ENCODE results near the gene NXN.

- TF ChIP-seq GABPA (IDR thresholded peaks at IDR 0.05; ENCODE audit: low read depth) (no peak), CTCF (IDR thresholded peaks at IDR 0.05) (no peak), POLR2AphosphoS5 (IDR thresholded peaks at IDR 0.05; ENCODE audit: low read depth, low read length) (no peak), RFX5 (IDR thresholded peaks at IDR 0.05; ENCODE audit: low read length) (no peak), CHD2 (IDR thresholded peaks at IDR 0.05; ENCODE audit: low read length, partially characterized antibody) (no peak), JUND (IDR thresholded peaks at IDR 0.05) (no peak), SMC3 (IDR thresholded peaks at IDR 0.05; ENCODE audit: low read depth, low read length) (no peak), REST (IDR thresholded peaks at IDR 0.05; ENCODE audit: low read depth, low read length) (no peak), ZBTB33 (IDR thresholded peaks at IDR 0.05; ENCODE audit: borderline replicate concordance, low read depth) (no peak), NRF1 (IDR thresholded peaks at IDR 0.05; ENCODE audit: low read depth, low read length) (no peak)
Observed at GRCh38 chr17:946510-947236, 32.9 kb downstream of the NXN start.
